M059J (cell line): ENCODE results near the gene LRP10. TPM values are rescaled to one million over a fixed set of nuclear protein-coding genes. Genes with fewer than 3 reads are reported as not detected.
"Not testable (repeated sequence)": the region's sequence is repeated elsewhere in the genome, so short reads cannot be mapped to it uniquely, and the experiment has no call there.

Experiments
- DNase-seq: peaks from one replicate; pipeline ENCODE4 v3.0.0-alpha.2; 2012; ENCODE audit warnings: low read depth
- total RNA-seq: library from RNA; depleted of rRNA; stranded (reverse); fragments of >200 nt; shearing (Covaris generic); gene quantifications from 2 replicates; pipeline ENCODE4 v1.2.3, GENCODE V29; 2014

The LRP10 gene
- total RNA-seq, 1 experiment from 2014 or later, result 115 TPM

DNA sequence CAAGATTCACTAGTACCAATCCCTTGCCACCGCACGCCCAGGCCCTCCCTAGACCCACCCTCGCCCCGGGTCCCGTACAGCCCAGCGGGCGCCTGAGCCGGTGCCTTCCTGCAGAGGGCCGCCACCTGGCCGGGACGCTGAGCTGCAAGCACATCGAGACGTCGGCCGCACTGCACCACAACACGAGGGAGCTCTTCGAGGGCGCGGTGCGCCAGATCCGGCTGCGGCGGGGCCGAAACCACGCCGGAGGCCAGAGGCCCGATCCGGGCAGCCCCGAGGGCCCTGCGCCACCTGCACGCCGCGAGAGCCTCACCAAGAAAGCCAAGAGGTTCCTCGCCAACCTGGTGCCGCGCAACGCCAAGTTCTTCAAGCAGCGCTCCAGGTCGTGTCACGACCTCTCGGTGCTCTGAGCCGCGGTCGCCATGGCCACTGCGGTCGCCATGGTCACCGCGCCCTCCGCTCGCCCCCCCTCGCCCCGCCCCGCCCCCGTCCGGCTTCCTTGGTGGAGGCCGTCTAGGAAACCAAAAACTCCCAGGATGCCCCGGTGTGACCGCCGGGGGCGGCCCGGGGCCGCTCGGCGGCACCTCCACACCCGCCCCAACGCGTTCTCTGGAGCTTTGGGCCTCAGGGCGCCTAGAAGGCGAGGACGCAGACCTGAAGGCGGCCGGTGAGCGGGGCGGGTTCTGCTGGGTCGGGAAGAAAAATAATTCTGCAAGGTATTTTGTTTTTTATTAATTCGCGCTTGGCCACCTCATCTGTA lies 15.1 kb downstream of the LRP10 start:
- DNase-seq, result peak; percentile 77

DNA sequence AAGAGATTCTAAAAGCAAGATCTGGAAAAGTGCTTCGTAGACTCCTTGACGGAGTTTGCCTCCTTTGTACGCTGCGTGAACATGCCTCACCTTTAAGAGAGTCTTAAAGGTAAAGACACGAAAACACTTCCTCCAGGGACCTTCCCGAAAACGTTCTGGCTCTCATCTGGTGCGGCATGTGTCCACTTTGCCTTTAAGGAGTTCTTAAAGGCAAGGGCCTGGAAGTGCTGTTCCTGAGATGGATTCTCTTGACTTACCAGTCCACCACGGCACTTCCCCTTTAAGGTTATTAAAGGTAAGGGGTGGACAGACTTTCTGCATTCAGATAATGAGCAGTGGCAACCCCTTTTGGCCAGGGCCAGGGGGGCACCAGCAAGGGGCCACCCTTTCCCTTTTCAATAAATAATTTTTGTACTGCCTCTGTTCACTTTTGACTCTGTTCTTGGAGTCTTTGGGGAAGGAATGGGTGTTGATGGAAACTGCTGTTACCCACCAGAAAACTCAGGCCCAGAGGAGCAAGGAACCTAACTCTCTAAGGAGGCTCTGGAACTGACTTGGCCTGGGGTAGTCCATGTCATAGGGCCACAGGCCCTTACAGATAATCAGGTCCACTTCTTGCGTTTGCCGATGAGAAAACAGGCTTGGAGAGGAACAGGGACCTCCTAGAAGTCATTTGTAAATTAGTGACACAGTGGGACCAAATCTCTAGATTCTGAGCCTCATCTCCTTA lies 15.9 kb downstream of the LRP10 start:
- DNase-seq, result peak; percentile 93

DNA sequence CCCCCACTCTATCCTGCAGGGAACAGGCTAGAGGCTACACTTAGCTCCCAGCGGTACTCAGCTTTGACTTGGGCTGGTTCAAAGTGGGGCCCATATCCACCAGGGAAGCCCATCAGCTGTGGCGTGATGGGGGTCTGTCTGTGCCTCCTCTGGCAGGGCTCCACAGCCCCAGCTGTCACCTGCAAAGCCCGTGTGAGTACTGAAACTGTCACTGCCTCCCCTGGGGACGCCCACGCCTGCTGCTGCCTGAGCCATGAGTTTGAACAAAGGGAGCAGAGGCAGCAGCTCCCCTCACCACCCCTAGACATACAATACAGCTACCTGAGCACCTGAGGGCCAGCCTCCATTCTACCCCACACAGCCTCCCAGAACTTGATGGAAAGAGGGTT lies 16.4 kb downstream of the LRP10 start:
- DNase-seq, result no peak

DNA sequence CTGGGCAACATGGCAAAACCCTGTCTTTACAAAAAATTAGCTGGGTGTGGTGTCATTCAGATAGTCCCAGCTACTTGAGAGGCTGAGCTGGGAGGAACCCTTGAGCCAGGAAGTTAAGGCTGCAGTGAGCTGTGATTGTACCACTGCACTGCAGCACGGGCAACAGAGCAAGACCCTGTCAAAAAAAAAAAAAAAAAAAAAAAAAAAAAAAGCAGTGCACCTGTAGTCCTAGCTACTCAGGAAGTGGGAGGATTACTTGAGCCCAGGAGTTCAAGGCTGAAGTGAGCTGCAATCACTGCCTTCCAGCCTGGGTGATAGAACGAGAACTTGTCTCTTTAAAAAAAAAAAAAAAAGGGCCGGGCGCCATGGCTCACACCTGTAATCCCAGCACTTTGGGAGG lies 17.1 kb downstream of the LRP10 start:
- no peak for DNase-seq

DNA sequence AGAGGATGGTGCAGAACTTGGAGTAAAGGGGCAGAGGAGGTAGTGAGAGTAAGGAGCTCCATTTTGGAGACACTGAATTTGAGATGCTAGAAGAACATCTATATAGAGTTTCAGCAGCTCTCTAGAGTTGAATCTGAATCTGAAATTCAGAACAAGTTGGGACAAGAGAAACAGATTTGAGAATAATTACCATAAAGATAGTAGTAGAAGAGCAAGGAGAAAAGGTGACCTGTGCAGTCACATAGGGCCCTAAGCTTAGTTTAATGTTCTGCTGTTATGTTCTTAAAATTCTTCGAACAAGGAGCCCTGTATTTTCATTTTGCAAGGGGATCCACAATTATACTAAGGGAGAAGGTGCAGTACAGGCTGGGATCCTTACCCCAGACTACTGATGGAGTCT lies 18.9 kb downstream of the LRP10 start:
- DNase-seq, result no peak

DNA sequence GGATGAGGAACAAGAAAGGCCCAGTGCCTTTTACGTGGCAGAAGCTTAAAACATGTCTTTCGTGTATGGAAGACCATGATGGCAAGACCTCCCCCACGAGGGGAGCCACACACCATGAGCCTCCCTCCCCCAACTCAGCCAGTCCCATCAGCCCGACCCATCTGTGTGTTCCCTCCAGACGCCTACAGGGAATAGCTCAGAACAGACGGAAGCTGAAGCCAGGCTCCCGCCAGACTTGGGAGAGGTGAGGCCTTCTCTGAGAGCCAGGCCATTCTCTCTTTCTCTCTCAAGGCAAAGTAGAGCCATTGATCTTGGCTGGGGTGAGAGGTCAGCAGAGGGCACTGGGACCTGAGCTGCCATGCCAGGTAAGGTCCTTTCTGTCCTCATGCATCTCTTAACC lies 20.9 kb downstream of the LRP10 start:
- no peak for DNase-seq

DNA sequence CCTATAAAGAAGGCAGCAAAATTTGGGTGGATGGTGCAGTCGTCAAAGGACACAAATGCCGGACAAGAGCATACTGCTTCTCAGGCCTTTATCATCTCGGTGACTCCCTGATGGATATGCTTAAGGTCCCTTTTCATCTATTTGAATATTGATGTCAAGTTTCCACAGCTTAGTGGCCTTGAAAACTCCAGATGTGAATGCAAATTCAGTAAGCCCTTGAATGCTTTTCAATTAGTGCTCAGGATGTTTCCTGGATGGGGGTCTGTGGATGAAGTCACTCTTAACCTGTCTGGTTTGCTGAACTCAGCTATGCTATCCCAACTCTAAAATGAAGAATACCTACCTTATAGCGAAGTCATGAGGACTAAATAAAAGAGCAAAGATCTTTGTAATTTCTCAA lies 22.2 kb downstream of the LRP10 start:
- no peak for DNase-seq

DNA sequence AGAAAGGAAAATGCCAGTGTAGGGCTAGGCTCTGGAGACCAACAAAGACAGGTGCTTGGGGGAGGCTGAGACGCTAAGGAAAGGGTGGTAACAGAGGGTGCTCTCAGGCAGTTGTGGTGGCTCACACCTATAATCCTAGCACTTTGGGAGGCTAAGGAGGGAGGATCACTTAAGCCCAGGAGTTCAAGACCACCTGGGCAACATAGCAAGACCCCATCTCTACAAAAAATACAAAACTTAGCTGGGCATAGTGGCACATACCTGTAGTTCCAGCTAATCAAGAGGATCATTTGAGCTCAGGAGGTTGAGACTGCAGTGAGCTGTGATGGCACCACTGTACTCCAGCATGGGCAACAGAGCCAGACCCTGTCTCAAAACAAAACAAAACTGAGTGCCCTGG lies 23.9 kb downstream of the LRP10 start:
- no peak for DNase-seq

DNA sequence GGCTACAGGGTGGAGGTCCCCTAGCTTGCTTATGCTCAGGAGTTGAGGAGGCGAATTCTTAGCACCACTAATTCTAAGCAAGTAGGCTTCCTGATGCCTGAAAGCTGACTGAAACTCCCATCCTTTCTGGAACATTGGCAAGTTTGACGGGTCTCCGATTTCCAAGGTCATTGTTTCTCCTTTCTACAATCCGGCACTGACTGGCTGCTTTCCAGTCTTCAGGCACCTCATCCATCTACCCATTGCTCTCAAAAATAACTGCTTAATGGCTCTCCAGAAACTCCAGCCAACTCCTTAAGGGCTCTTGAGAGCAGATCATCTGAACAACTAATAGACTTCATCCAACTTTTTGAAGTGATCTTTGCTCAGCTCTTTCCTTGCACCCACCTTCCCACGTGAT lies 24.8 kb downstream of the LRP10 start:
- no peak for DNase-seq

DNA sequence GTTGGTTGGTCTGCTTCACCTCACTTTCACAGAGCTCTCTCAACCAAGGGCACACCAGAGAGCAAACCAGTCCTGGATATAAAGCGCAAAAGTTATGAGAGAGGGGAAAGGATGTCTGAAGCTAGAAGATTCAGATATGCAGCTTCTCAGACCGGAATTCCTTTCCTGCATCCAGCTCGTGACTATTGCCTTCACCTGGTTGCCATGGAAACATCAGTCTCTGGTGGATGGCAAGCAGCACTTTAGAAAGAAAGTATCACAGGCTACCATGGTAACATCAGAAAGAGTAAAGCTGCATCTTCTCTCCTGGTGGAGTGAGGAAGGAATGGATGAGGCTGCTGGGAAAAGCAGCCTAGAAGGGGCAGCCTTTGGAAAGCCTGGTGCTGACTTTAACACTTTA lies 25.2 kb downstream of the LRP10 start:
- no peak for DNase-seq

DNA sequence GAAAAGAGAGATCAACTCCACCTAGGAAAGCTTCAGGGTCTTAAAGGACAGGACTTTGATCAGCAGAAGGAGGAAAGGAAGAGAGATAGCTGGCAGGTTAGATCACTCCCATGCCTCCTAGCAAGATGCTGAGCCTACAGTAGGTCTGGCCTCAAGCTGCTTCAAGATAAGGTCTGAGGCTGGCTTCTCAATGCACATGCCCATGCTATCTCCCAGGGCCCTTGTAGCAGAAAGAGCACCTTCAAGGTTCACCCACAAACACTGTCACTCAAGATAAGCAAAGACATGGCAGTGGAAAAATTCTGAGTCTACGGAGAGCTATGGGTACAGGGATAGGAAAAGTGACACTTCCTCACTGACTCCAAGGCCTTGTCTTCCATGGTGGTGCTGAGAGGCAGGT lies 25.8 kb downstream of the LRP10 start:
- no peak for DNase-seq

DNA sequence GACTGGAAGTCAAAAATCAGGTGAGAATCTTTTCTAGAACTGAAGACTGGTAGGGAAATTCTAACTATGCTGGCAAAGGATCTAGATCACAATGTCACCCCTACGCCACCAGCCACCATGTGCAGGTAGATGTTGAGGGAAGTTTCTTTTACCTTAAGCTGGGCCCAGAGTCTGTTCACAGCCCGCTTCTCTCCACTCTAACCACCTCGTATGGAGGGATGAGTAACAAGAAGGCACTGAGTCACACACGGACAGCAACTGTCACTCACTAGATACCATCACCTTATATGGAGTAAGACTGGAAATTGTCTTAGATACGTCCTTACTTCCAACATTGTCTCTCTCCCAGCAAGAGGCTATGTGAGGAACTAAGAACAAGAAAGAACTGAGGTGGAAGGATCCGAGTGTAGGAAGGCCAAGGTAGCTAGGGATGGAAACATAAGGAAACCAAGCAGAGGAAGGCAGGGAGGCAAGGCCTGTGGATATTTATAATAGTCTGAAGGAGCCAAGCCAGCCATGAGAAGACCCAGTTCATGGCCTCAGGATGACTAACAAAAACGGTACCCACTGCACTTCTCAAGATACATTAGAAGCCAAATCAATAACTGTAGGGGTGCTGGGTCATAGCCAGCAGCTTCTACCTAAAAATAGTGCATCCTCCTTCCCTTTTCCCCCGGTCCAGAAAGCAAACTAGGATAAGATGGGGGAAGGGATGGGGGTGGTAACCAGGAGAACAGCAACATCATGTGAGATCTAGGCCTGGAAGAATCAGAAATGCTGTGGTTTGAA lies 27.0 kb downstream of the LRP10 start:
- peak; percentile 85 for DNase-seq

DNA sequence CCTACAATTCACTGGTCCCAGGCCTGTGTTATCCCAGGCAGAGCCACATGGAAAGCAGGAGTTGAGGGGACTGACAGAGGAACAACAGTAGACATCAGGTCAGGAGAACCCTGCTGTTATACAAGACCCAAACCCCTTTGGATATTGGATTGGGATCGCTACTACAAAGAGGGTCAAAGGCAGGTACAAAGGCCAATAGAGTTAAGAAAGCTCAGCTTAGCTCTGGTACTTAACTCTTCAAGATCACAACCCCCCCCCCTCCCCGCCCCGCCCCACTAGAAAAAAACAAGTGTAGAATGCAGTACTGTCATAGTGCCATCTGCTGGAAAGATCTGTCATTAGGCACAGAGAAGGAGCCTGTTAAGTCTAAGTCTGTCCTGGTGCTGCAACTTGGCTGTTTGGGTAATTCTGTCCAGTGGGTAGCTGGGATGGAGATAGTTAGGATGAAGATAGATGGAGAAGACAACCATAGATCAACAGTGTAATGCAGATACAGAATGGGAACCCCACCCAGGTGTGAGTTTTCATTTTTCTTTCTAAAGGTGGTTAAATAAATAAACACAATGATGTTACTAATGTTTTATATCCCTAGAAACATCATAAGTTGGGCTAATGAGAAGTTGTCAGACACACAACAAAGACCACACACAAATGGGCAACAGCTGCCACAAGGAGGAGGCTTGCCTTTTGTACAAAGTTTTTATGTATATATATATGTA lies 28.7 kb downstream of the LRP10 start:
- DNase-seq, result peak; percentile 76

DNA sequence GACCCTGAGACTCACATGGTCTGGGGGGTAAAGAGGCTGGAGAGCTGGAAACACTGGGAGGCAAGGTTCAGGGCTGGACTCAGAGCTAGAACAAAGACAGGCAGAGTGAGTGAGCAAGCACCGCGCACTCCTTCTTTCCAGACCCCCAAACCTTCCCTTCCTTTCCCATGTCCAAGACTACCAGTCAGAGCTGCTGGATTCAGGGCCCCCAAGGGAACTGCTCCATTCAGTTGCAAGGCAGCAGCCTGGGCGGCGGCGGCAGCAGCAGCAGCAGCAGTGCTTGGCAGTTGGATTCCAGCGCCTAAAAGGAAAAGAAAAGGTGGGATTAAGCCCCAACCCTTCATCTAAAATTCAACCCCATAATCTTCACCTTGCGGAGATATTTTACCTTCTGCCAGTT lies 30.3 kb downstream of the LRP10 start:
- no peak for DNase-seq

DNA sequence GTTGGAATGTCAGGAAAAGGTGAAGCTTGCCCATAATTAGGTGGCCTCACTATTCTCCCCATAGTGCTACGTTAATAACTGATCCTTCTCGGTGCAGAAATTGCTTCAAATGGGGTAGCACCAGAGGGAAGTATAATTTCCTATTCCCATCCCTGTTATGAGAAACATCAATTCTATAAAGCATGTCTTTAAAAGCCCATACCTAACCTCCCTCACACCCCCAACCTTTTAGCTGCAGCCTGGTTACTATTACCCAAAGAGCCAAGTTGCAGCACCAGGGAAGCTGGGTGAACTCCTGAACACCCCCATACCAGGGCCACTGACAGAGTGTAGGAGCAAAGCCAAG lies 32.2 kb downstream of the LRP10 start:
- DNase-seq, result no peak

DNA sequence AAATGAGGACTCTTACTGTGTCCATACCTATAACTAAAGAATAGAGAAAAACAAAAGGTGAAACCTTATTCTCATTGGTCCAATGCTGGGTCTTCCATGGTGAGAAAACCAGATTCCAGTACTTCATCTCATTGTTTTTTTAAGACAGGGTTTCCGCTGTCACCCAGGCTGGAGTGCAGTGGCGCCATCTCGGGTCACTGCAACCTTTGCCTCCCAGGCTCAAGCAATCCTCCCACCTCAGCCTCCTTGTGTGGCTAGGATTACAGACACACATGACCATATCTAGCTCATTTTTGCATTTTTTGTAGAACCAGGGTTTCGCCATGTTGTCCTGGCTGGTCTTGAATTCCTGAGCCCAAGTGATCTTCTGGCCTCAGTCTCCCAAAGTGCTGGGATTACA lies 34.1 kb downstream of the LRP10 start:
- no peak for DNase-seq

DNA sequence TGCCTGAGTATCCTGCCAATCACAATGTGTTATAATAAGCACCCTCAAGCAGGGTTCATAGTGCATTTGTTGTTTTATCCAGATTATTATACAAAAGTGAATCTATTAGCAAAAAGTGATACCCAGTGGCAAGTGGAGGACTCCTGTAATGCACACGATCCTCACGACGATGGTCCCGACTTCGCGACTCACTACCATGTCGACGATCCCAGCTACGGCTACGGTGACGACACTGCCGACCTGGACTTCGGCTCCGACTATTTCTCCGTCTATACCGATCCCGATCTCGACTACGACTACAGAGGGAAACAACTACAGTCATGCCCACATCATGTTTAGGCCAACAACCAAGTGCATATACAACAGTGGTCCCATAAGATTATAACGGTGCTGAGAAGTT lies 34.5 kb downstream of the LRP10 start:
- no peak for DNase-seq

DNA sequence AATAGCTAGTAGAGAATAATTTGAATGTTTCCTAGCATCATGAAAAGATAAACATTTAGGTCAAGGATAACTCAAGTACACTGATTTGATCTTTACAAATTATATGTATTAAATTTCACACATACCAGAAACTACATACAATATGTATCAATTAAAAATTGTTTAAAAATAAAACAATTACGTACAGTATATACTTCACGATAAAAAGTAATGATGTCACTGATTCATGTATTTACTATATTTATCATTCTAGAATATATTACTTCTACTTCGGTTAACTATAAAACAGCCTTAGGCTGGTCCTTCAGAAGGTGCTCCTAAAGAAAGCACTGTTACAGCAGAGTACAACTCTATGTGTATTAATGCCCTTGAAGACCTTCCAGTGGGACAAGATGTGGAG lies 35.9 kb downstream of the LRP10 start:
- no peak for DNase-seq

DNA sequence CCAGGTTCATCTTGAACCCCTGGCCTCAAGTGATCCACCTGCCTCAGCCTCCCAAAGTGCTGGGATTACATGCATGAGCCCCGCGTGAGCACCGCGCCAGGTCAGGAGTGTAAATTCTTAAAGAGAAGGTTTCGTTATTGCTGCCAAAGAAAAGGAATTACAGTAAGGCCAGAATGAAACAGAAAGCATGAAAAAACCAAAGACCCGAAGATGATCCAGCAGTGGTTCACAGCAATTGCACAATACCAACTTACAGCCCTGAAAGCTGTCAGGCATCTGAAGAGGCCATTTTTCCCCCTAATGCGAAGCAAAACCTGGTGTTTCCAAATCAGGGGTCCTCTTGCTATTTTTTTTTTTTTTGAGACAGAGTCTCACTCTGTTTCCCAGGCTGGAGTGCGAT lies 37.1 kb downstream of the LRP10 start:
- no peak for DNase-seq

DNA sequence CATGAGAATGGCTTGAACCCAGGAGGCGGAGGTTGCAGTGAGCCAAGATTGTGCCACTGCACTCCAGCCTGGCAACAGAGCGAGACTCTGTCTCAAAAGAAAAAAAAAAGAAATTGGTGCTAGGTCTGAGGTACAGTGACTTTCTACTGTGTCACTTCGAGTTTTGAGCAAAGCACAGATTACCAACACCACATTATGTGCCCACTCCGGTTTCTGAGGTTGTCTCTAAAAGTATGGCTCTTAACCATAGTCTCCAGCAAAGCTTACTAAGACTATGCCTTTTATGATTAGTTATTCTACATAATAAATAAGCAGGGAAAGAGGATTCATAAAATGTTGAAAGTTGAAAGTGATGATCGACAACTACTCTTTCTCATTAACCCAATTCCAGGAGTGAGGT lies 39.4 kb downstream of the LRP10 start:
- no peak for DNase-seq

DNA sequence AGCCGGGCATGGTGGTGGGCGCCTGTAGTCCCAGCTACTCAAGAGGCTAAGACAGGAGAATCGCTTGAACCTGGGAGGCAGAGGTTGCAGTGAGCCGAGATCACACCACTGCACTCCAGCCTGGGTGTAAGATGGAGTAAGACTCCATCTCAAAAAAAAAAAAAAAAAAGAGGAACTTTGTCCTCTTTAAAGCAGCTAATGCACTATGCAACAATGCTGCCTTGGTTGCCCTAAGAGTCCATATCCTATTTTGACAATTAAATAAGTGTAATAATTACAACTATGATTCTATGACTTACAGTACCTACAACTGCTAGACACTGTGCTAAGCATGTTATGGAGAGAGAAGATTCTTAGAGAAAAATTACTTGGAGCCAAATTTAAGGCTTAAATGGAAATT lies 43.3 kb downstream of the LRP10 start:
- DNase-seq, result not testable (repeated sequence)

DNA sequence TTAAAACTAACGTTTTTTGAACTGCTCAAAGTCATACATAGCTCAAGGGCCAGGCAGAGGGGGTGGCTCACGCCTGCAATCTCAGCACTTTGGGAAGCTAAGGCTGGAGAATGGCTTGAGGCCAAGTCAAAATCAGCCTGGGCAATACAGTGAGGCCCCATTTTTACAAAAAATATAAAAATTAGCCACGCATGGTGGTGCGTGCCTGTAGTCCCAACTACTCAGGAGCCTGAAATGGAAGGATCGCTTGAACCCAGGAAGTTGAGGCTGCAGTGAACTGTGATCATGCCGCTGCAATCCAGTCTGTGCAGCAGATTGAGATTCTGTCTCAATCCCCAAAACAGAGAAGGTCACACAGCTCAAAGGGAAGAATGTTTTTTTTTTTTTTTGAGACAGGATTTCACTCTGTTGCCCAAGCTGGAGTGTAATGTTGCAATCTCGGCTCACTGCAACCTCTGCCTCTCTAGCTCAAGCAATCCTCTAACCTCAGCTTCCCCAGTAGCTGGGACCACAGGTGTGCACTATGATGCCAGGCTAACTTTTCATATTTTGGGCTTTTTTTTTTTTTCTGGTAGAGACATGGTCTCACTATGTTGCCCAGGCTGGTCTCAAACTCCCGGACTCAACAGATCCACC lies 44.5 kb downstream of the LRP10 start:
- DNase-seq, result no peak
